GM12891 (cell line): Measurements from ENCODE around the gene MEX3B.

ENCODE experiments used
- POLR2A ChIP-seq: IDR thresholded peaks from 2 replicates; pipeline ENCODE4 v1.6.1; 2011; ENCODE audit warnings: low read depth, low read length, control low read depth
- POLR2AphosphoS5 ChIP-seq: IDR thresholded peaks from 2 replicates; pipeline ENCODE4 v1.6.1; 2011; ENCODE audit warnings: low read depth, low read length, control low read depth
- POU2F2 ChIP-seq: IDR thresholded peaks from 2 replicates; pipeline ENCODE4 v1.6.1; 2011; ENCODE audit warnings: low read depth, mild to moderate bottlenecking, control low read depth, low read length, moderate library complexity
- SPI1 ChIP-seq: IDR thresholded peaks from 2 replicates; pipeline ENCODE4 v1.6.1; 2011; ENCODE audit warnings: low read depth, low read length, control low read depth
- TAF1 ChIP-seq: IDR thresholded peaks from 2 replicates; pipeline ENCODE4 v1.6.1; 2011; ENCODE audit warnings: low read depth, low read length, control low read depth

GRCh38 chr15:82093325-82093724, 47.5 kb upstream of the MEX3B start:
- TF ChIP-seq POLR2A (no peak), POLR2AphosphoS5 (no peak), SPI1 (no peak), TAF1 (no peak), POU2F2 (no peak)
